Stomach (tissue), 4 donors: ENCODE results near the gene WDR86.

Experiments
- CTCF ChIP-seq, 7 experiments: fragments of 450-650 bp in 4 of 7; fragments of 200-600 bp in 3 of 7; sonication (generic) in 3 of 7; IDR thresholded peaks; one replicate each; pipeline ENCODE4 v1.5.1; 2016 to 2019; ENCODE audit warnings: antibody characterized with exemption in 7 of 7, control low read depth in 2 of 7, mild to moderate bottlenecking in 1 of 7
- EP300 ChIP-seq: sonication (generic); formaldehyde crosslinking; IDR thresholded peaks from one replicate; pipeline ENCODE4 v1.6.1; 2017; ENCODE audit warnings: antibody characterized with exemption
- POLR2AphosphoS5 ChIP-seq, 3 donors: sonication (generic); formaldehyde crosslinking; IDR thresholded peaks; one replicate each; pipeline ENCODE4 v1.6.1; 2016; ENCODE audit warnings: antibody characterized with exemption in 3 of 3

DNA sequence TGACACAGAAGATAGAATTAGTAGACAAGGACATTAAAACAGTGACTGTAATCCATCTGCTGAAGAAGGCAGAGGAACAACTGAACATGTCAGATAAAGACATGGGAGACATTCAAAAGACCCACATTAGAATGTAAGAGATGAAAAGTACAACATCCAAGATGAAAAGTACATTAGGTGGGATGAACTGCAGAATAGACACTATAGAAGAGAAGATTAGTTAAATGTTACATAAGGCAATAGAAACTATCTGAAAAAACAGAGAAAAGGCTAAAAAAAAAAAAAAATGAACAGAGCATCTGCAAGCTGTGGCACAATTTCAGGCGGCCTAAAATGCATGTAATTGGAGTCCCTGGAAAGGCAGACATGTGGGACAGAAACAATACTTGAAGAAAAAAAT, 46.7 kb downstream of the WDR86 start:
- TF ChIP-seq CTCF (IDR thresholded peaks at IDR 0.05) (no peak), EP300 (no peak), POLR2AphosphoS5 (IDR thresholded peaks at IDR 0.05) (no peak)
